ENCODE data around the gene HRAS. TPM values are rescaled to one million over a fixed set of nuclear protein-coding genes. Genes with fewer than 3 reads are reported as not detected.

HRAS gene
- polyA plus RNA-seq, 3 donors, result 10.1 to 32.9 (median 10.3) TPM

GRCh38 chr11:530960-531831 is 4.2 kb downstream of the HRAS start:
- H3K27ac ChIP-seq (ENCODE audit: low read depth in 1 of 2, low read length in 2 of 2), result no peak overlapping the region

More at GRCh38 chr11:530960-531831, 4.2 kb downstream of the HRAS start:
- TF ChIP-seq CTCF (IDR thresholded peaks at IDR 0.05), result no peak
- Histone ChIP-seq H3K4me2 (replicated peaks; ENCODE audit: extremely low read depth, low read length, poor library complexity, severe bottlenecking) (no peak overlapping the region), H3K36me3 (replicated peaks in 1 of 2; ENCODE audit: control insufficient read depth in 1 of 2, insufficient read depth in 2 of 2, low read length in 2 of 2) (peaks cover 20 to 23% of the 10 kb centered on the region in 2 donors), H4K20me1 (ENCODE audit: insufficient read depth, low read length) (peaks cover 26% of the 10 kb centered on the region), H3K27me3 (ENCODE audit: control insufficient read depth in 2 of 2, insufficient read depth in 2 of 2, low read length in 2 of 2) (no peaks in the 10 kb centered on the region), H3K9me3 (replicated peaks in 1 of 2; ENCODE audit: control insufficient read depth in 1 of 2, insufficient read depth in 1 of 2, low read length in 2 of 2) (no peaks in the 10 kb centered on the region), H3K4me3 (replicated peaks in 1 of 3; ENCODE audit: low read depth in 2 of 3, low read length in 3 of 3) (no peak overlapping the region), H2AFZ (ENCODE audit: insufficient read depth, low read depth, low read length, poor library complexity, severe bottlenecking) (no peak overlapping the region), H3K4me1 (ENCODE audit: control insufficient read depth in 1 of 2, insufficient read depth in 2 of 2, low read length in 2 of 2) (peaks cover 14 to 19% of the 10 kb centered on the region in 2 donors), H3K9ac (ENCODE audit: insufficient read depth, low read length, poor library complexity, severe bottlenecking) (no peak overlapping the region), H3K79me2 (ENCODE audit: insufficient read depth, low read length) (peaks cover 12% of the 10 kb centered on the region)
- 97% methylated on average over 17 of the region's 28 CpGs for WGBS (ENCODE audit: insufficient coverage)
- H3K4me3 Mint-ChIP-seq, result no peak overlapping the region
- no peak for DNase-seq
- H3K9me3 Mint-ChIP-seq, result no peaks in the 10 kb centered on the region
- H3K4me1 Mint-ChIP-seq, result peaks cover 4% of the 10 kb centered on the region
- no peak overlapping the region for H3K27ac Mint-ChIP-seq
- peaks cover 15% of the 10 kb centered on the region in 2 donors for H3K36me3 Mint-ChIP-seq
- H3K27me3 Mint-ChIP-seq (ENCODE audit: low read depth in 3 of 3), result peaks cover 2 to 3% (median 2%) of the 10 kb centered on the region in 3 donors
- intact Hi-C loops (cut with micrococcal nuclease), result no loop called here

Measured in CD14-positive monocyte (primary cell).